ENCODE data around the gene PDE6B.

GRCh38 chr4:680928-681645 is 55.7 kb downstream of the PDE6B start:
- TF ChIP-seq, protein P1, sequence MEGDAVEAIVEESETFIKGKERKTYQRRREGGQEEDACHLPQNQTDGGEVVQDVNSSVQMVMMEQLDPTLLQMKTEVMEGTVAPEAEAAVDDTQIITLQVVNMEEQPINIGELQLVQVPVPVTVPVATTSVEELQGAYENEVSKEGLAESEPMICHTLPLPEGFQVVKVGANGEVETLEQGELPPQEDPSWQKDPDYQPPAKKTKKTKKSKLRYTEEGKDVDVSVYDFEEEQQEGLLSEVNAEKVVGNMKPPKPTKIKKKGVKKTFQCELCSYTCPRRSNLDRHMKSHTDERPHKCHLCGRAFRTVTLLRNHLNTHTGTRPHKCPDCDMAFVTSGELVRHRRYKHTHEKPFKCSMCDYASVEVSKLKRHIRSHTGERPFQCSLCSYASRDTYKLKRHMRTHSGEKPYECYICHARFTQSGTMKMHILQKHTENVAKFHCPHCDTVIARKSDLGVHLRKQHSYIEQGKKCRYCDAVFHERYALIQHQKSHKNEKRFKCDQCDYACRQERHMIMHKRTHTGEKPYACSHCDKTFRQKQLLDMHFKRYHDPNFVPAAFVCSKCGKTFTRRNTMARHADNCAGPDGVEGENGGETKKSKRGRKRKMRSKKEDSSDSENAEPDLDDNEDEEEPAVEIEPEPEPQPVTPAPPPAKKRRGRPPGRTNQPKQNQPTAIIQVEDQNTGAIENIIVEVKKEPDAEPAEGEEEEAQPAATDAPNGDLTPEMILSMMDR (conservative IDR thresholded peaks at IDR 0.05; ENCODE audit: low read length) = no peak
- no peak for TF ChIP-seq EZH2phosphoT487 (IDR thresholded peaks at IDR 0.05; ENCODE audit: borderline replicate concordance, low read depth, low read length)
